HL-60 (cell line): Measurements from ENCODE around the gene SRRM3.

Experiments
- GABPA ChIP-seq: IDR thresholded peaks from 2 replicates; pipeline ENCODE4 v1.6.1; 2012; ENCODE audit warnings: low read depth
- POLR2AphosphoS5 ChIP-seq: IDR thresholded peaks from 2 replicates; pipeline ENCODE4 v1.6.1; 2012; ENCODE audit warnings: low read depth
- SPI1 ChIP-seq: IDR thresholded peaks from 2 replicates; pipeline ENCODE4 v1.6.1; 2012; ENCODE audit warnings: low read depth, mild to moderate bottlenecking, borderline replicate concordance
- TF ChIP-seq, protein P1 (sequence below): IDR thresholded peaks from one replicate; pipeline ENCODE4 v1.5.1; 2011; ENCODE audit warnings: low read length, control low read depth, inconsistent platforms; ENCODE audit not compliant: insufficient read depth
- TF ChIP-seq, protein P2 (sequence below): IDR thresholded peaks from 2 replicates; pipeline ENCODE4 v1.6.1; 2012; ENCODE audit warnings: low read depth; ENCODE audit not compliant: insufficient replicate concordance

DNA sequence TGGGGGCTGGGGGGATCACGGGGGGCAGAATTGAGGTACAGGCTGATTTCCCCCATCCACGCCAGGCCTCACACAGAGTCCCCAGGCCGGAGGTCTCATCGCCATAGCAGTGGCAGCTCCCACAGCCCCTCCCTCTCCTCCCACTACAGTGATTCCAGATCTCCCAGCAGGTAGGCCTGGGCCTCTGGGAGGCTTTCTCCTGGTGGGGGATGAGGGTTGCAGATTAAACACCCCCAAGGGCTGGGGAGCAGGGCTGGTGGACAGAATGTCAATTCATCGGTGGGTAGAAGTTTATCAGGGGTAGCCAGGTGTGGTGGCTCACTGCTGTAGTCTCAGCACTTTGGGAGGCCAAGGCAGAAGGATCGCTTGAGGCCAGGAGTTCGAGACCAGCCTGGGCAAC is 63.6 kb downstream of the SRRM3 start:
- TF ChIP-seq, protein P1, sequence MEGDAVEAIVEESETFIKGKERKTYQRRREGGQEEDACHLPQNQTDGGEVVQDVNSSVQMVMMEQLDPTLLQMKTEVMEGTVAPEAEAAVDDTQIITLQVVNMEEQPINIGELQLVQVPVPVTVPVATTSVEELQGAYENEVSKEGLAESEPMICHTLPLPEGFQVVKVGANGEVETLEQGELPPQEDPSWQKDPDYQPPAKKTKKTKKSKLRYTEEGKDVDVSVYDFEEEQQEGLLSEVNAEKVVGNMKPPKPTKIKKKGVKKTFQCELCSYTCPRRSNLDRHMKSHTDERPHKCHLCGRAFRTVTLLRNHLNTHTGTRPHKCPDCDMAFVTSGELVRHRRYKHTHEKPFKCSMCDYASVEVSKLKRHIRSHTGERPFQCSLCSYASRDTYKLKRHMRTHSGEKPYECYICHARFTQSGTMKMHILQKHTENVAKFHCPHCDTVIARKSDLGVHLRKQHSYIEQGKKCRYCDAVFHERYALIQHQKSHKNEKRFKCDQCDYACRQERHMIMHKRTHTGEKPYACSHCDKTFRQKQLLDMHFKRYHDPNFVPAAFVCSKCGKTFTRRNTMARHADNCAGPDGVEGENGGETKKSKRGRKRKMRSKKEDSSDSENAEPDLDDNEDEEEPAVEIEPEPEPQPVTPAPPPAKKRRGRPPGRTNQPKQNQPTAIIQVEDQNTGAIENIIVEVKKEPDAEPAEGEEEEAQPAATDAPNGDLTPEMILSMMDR, result no peak
- TF ChIP-seq POLR2AphosphoS5 (no peak), SPI1 (no peak), GABPA (no peak)
- TF ChIP-seq, protein P2, sequence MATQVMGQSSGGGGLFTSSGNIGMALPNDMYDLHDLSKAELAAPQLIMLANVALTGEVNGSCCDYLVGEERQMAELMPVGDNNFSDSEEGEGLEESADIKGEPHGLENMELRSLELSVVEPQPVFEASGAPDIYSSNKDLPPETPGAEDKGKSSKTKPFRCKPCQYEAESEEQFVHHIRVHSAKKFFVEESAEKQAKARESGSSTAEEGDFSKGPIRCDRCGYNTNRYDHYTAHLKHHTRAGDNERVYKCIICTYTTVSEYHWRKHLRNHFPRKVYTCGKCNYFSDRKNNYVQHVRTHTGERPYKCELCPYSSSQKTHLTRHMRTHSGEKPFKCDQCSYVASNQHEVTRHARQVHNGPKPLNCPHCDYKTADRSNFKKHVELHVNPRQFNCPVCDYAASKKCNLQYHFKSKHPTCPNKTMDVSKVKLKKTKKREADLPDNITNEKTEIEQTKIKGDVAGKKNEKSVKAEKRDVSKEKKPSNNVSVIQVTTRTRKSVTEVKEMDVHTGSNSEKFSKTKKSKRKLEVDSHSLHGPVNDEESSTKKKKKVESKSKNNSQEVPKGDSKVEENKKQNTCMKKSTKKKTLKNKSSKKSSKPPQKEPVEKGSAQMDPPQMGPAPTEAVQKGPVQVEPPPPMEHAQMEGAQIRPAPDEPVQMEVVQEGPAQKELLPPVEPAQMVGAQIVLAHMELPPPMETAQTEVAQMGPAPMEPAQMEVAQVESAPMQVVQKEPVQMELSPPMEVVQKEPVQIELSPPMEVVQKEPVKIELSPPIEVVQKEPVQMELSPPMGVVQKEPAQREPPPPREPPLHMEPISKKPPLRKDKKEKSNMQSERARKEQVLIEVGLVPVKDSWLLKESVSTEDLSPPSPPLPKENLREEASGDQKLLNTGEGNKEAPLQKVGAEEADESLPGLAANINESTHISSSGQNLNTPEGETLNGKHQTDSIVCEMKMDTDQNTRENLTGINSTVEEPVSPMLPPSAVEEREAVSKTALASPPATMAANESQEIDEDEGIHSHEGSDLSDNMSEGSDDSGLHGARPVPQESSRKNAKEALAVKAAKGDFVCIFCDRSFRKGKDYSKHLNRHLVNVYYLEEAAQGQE, result no peak
